HEK293 (cell line): Measurements from ENCODE around the gene ADAMTS2.

Source experiments
- CTCF ChIA-PET: fragments of 350-600 bp; formaldehyde crosslinking; extraction: SDS; loops from one replicate; lab custom pipeline; 2021; ENCODE audit warnings: antibody characterized with exemption; lab: Yijun Ruan, JAX
- POLR2A ChIA-PET: fragments of 300-600 bp; formaldehyde crosslinking; extraction: SDS; loops from one replicate; lab custom pipeline; 2020; ENCODE audit warnings: antibody characterized with exemption, inconsistent platforms; lab: Yijun Ruan, JAX
- H3K27ac ChIP-seq: fragments of 200-500 bp; sonication (Bioruptor generic); 2 replicates; pipeline ENCODE4 v1.5.1; 2014; ENCODE audit warnings: low read depth, low read length, control low read depth, inconsistent platforms; ENCODE audit errors: extremely low read depth
- H3K36me3 ChIP-seq, 2 experiments: fragments of 200-500 bp in 1 of 2; sonication (Bioruptor generic) in 1 of 2; 1 replicate in 1 of 2; 2 replicates in 1 of 2; pipeline ENCODE4 v1.5.1; 2014 to 2017; ENCODE audit warnings: inconsistent platforms in 2 of 2, low read length in 2 of 2; ENCODE audit not compliant: control insufficient read depth in 2 of 2, insufficient read depth in 1 of 2
- H3K4me1 ChIP-seq: fragments of 200-500 bp; sonication (Bioruptor generic); 2 replicates; pipeline ENCODE4 v1.5.1; 2014; ENCODE audit warnings: mild to moderate bottlenecking, low read length, inconsistent platforms; ENCODE audit not compliant: control insufficient read depth, insufficient read depth
- H3K4me3 ChIP-seq: 2 replicates; pipeline ENCODE4 v1.5.1; 2011; ENCODE audit warnings: low read depth, mild to moderate bottlenecking, control low read depth, low read length, moderate library complexity
- H3K9me3 ChIP-seq: fragments of 200-500 bp; sonication (Bioruptor generic); 2 replicates; pipeline ENCODE4 v1.5.1; 2014; ENCODE audit warnings: low read depth, low read length, inconsistent platforms; ENCODE audit not compliant: control insufficient read depth, insufficient read depth
- MEIS1 ChIP-seq: sonication (generic); formaldehyde crosslinking; IDR thresholded peaks from 2 replicates; pipeline ENCODE4 v1.8.1; 2022; ENCODE audit warnings: missing genetic modification reagents, mild to moderate bottlenecking, borderline replicate concordance
- OSR2 ChIP-seq: fragments of 450-650 bp; formaldehyde crosslinking; IDR thresholded peaks from 2 replicates; pipeline ENCODE4 v1.5.1; 2016; ENCODE audit warnings: missing biosample characterization, missing genetic modification characterization
- YY2 ChIP-seq: fragments of 450-650 bp; formaldehyde crosslinking; IDR thresholded peaks from 2 replicates; pipeline ENCODE4 v1.5.1; 2016; ENCODE audit warnings: missing biosample characterization, missing genetic modification characterization
- ZBTB20 ChIP-seq: fragments of 450-650 bp; formaldehyde crosslinking; IDR thresholded peaks from 2 replicates; pipeline ENCODE4 v1.5.1; 2016; ENCODE audit warnings: missing biosample characterization, missing genetic modification characterization
- ZBTB21 ChIP-seq: fragments of 450-650 bp; formaldehyde crosslinking; IDR thresholded peaks from 2 replicates; pipeline ENCODE4 v1.5.1; 2017; ENCODE audit warnings: missing biosample characterization, missing genetic modification characterization
- ZBTB7A ChIP-seq: fragments of 450-650 bp; formaldehyde crosslinking; IDR thresholded peaks from 2 replicates; pipeline ENCODE4 v1.5.1; 2016; ENCODE audit warnings: low read depth, missing biosample characterization, missing genetic modification characterization
- ZNF132 ChIP-seq: fragments of 450-650 bp; formaldehyde crosslinking; IDR thresholded peaks from 2 replicates; pipeline ENCODE4 v1.5.1; 2017; ENCODE audit warnings: missing biosample characterization, missing genetic modification characterization, borderline replicate concordance
- ZNF133 ChIP-seq: fragments of 450-650 bp; formaldehyde crosslinking; IDR thresholded peaks from 2 replicates; pipeline ENCODE4 v1.5.1; 2016; ENCODE audit warnings: missing biosample characterization, missing genetic modification characterization
- ZNF138 ChIP-seq: fragments of 450-650 bp; formaldehyde crosslinking; IDR thresholded peaks from 2 replicates; pipeline ENCODE4 v1.5.1; 2016; ENCODE audit warnings: missing biosample characterization, missing genetic modification characterization, borderline replicate concordance
- ZNF19 ChIP-seq: fragments of 450-650 bp; formaldehyde crosslinking; IDR thresholded peaks from 2 replicates; pipeline ENCODE4; 2016; ENCODE audit warnings: missing biosample characterization, missing genetic modification characterization, low read depth
- ZNF274 ChIP-seq, 2 experiments: fragments of 200-500 bp in 1 of 2; fragments of 450-650 bp in 1 of 2; sonication (Bioruptor generic) in 1 of 2; formaldehyde crosslinking in 1 of 2; IDR thresholded peaks; 2 replicates each; pipeline versions ENCODE4 v1.5.1 to v1.6.1; 2014 to 2016; ENCODE audit warnings: borderline replicate concordance in 1 of 2, inconsistent platforms in 1 of 2, low read length in 1 of 2, missing biosample characterization in 1 of 2, missing genetic modification characterization in 1 of 2
- ZNF341 ChIP-seq: fragments of 450-650 bp; formaldehyde crosslinking; IDR thresholded peaks from 2 replicates; pipeline ENCODE4; 2016; ENCODE audit warnings: low read depth, missing biosample characterization, missing genetic modification characterization
- ZNF423 ChIP-seq: fragments of 450-650 bp; formaldehyde crosslinking; IDR thresholded peaks from 2 replicates; pipeline ENCODE4 v1.5.1; 2016; ENCODE audit warnings: missing biosample characterization, missing genetic modification characterization
- ZNF521 ChIP-seq: fragments of 450-650 bp; formaldehyde crosslinking; IDR thresholded peaks from 2 replicates; pipeline ENCODE4 v1.5.1; 2017; ENCODE audit warnings: missing biosample characterization, mild to moderate bottlenecking, missing genetic modification characterization
- ZNF596 ChIP-seq: fragments of 450-650 bp; IDR thresholded peaks from 2 replicates; pipeline ENCODE4 v1.5.0; 2018; ENCODE audit warnings: missing biosample characterization, mild to moderate bottlenecking, missing genetic modification characterization, moderate library complexity
- ZNF626 ChIP-seq: fragments of 450-650 bp; sonication (Bioruptor Pico); formaldehyde crosslinking; IDR thresholded peaks from 2 replicates; pipeline ENCODE4 v1.5.1; 2018; ENCODE audit warnings: missing biosample characterization, missing genetic modification characterization, inconsistent platforms
- ZSCAN16 ChIP-seq: fragments of 450-650 bp; formaldehyde crosslinking; IDR thresholded peaks from 2 replicates; pipeline ENCODE4 v1.5.1; 2016; ENCODE audit warnings: missing biosample characterization, missing genetic modification characterization
- ZSCAN23 ChIP-seq: fragments of 450-650 bp; formaldehyde crosslinking; IDR thresholded peaks from 2 replicates; pipeline ENCODE4 v1.5.1; 2016; ENCODE audit warnings: missing biosample characterization, missing genetic modification characterization
- ZSCAN30 ChIP-seq: fragments of 450-650 bp; IDR thresholded peaks from 2 replicates; pipeline ENCODE4 v1.5.1; 2018; ENCODE audit warnings: missing biosample characterization, mild to moderate bottlenecking, missing genetic modification characterization, moderate library complexity
- TF ChIP-seq, protein P1 (sequence below): sonication (generic); formaldehyde crosslinking; IDR thresholded peaks from 2 replicates; pipeline ENCODE4 v1.8.1; 2022; ENCODE audit warnings: mild to moderate bottlenecking, moderate library complexity, missing genetic modification reagents
- TF ChIP-seq, protein P2 (sequence below): fragments of 450-650 bp; formaldehyde crosslinking; IDR thresholded peaks from 2 replicates; pipeline ENCODE4 v1.5.1; 2016; ENCODE audit warnings: missing biosample characterization, missing genetic modification characterization
- TF ChIP-seq, protein P3 (sequence below): fragments of 450-650 bp; formaldehyde crosslinking; IDR thresholded peaks from 2 replicates; pipeline ENCODE4 v1.5.1; 2016; ENCODE audit warnings: missing biosample characterization, missing genetic modification characterization

The ADAMTS2 gene

DNA sequence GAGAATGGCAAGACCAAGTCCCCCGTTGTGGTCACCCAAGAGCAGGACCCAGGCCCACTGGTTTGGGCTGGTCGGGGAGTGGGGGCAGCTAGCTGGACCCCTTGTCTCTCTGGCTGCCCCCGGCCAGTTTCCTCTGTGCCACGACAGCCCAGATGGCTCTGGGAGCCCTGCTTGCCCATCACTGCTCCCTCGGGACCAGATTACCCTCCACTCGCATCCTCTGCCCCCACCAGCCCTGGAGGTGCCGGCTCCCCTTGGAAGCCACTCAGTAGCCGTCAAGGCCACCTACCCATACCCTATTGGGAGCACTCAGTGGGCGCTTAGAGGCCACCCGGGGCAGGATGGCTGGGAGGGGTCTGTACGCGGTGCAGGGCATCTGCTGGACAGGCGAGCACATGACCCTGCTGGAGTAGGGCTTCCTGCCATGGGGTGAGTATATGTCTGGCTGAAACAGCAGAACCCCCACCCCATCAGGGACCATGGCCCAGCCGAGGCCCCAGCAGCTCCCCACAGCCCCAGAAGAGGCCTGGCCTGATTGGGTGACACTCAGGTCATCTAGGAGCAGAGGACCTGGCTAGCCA, 215.1 kb downstream of the ADAMTS2 start:
- Histone ChIP-seq H3K4me1 (no peaks in the 10 kb centered on the region), H3K36me3 (no peaks in the 10 kb centered on the region), H3K27ac (no peak overlapping the region), H3K4me3 (no peak overlapping the region), H3K9me3 (no peaks in the 10 kb centered on the region)
- ChIA-PET CTCF (no interaction called here), POLR2A (no interaction called here)
- TF ChIP-seq ZNF19 (tag by site-specific recombination) (no peak), ZNF626 (tag by site-specific recombination) (no peak), ZNF596 (no peak), MEIS1 (CRISPR knock-in tag) (no peak), OSR2 (no peak), ZNF423 (tag by site-specific recombination) (no peak), ZNF133 (tag by site-specific recombination) (no peak), ZNF132 (tag by site-specific recombination) (no peak), ZSCAN30 (tag by site-specific recombination) (no peak), ZNF138 (tag by site-specific recombination) (no peak), ZBTB7A (tag by site-specific recombination) (no peak), YY2 (tag by site-specific recombination) (no peak)
- TF ChIP-seq, protein P1, sequence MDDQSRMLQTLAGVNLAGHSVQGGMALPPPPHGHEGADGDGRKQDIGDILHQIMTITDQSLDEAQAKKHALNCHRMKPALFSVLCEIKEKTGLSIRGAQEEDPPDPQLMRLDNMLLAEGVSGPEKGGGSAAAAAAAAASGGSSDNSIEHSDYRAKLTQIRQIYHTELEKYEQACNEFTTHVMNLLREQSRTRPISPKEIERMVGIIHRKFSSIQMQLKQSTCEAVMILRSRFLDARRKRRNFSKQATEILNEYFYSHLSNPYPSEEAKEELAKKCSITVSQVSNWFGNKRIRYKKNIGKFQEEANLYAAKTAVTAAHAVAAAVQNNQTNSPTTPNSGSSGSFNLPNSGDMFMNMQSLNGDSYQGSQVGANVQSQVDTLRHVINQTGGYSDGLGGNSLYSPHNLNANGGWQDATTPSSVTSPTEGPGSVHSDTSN (CRISPR knock-in tag) = no peak
- TF ChIP-seq, protein P2, sequence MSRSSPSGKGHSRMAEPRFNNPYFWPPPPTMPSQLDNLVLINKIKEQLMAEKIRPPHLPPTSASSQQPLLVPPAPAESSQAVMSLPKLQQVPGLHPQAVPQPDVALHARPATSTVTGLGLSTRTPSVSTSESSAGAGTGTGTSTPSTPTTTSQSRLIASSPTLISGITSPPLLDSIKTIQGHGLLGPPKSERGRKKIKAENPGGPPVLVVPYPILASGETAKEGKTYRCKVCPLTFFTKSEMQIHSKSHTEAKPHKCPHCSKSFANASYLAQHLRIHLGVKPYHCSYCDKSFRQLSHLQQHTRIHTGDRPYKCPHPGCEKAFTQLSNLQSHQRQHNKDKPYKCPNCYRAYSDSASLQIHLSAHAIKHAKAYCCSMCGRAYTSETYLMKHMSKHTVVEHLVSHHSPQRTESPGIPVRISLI (tag by site-specific recombination) = no peak

DNA sequence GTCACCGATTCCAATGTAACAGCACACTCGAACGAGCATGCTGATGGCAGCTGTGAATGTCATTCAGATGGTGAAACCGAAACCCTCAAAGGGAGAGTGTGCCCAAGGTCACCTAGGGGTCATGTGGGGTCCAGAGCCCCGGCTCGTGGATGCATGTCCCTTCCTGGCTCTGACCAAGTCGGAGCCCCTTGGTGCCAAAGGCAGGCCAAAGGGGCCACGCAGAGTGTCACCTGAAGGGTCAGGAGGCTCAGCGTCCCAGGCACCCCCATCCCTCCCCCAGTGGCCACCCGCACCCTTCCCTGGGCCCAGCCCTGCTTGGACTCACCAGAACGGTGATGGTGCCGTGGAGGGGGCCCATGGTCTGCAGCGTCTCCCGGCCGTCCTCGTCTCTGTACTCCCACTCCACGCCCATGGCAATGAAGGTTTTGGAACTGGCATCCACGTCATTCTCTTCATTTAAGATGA, 215.6 kb downstream of the ADAMTS2 start:
- CTCF ChIA-PET = no interaction called here

More for the DNA sequence above, 215.6 kb downstream of the ADAMTS2 start:
- H3K36me3 ChIP-seq = no peaks in the 10 kb centered on the region
- H3K4me3 ChIP-seq = no peak overlapping the region
- H3K9me3 ChIP-seq = no peaks in the 10 kb centered on the region
- POLR2A ChIA-PET = no interaction called here
- no peaks in the 10 kb centered on the region for H3K4me1 ChIP-seq
- H3K27ac ChIP-seq = no peak overlapping the region
- TF ChIP-seq ZBTB21 (tag by site-specific recombination) = no peak
- no peak for TF ChIP-seq ZNF274 (IDR thresholded peaks at IDR 0.05; ENCODE audit: low read length)
- no peak for TF ChIP-seq ZNF274 (tag by site-specific recombination; IDR thresholded peaks at IDR 0.05; ENCODE audit: borderline replicate concordance)
- TF ChIP-seq ZBTB20 = no peak
- no peak for TF ChIP-seq MEIS1 (CRISPR knock-in tag)
- TF ChIP-seq ZNF341 (tag by site-specific recombination) = no peak
- no peak for TF ChIP-seq ZNF521 (tag by site-specific recombination)
- TF ChIP-seq ZSCAN23 (tag by site-specific recombination) = no peak
- TF ChIP-seq ZSCAN16 = no peak
- TF ChIP-seq, protein P3, sequence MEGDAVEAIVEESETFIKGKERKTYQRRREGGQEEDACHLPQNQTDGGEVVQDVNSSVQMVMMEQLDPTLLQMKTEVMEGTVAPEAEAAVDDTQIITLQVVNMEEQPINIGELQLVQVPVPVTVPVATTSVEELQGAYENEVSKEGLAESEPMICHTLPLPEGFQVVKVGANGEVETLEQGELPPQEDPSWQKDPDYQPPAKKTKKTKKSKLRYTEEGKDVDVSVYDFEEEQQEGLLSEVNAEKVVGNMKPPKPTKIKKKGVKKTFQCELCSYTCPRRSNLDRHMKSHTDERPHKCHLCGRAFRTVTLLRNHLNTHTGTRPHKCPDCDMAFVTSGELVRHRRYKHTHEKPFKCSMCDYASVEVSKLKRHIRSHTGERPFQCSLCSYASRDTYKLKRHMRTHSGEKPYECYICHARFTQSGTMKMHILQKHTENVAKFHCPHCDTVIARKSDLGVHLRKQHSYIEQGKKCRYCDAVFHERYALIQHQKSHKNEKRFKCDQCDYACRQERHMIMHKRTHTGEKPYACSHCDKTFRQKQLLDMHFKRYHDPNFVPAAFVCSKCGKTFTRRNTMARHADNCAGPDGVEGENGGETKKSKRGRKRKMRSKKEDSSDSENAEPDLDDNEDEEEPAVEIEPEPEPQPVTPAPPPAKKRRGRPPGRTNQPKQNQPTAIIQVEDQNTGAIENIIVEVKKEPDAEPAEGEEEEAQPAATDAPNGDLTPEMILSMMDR (tag by site-specific recombination) = no peak
